Activated naive CD8-positive, alpha-beta T cell treated with anti-CD3 and anti-CD28 coated beads, Interleukin-2, amount 50 U/mL, for 24 hours (primary cell): ENCODE measurements around the gene DDX23.
A peak's percentile ranks its signal among the peaks of the same experiment; 100 is the strongest.

ENCODE experiments used
- ATAC-seq: fragments of 150-1000 bp; cut with Tn5 transposase; one replicate; pipeline ENCODE4 v1.10.0; 2021
- DNase-seq: peaks from one replicate; pipeline ENCODE4 v3.0.0; 2021
- H3K27ac Mint-ChIP-seq: one replicate; pipeline ENCODE4 v1.8.0; 2021; ENCODE audit warnings: mild to moderate bottlenecking, mixed read lengths
- H3K27me3 Mint-ChIP-seq: one replicate; pipeline ENCODE4 v1.8.0; 2021; ENCODE audit warnings: mixed read lengths
- H3K36me3 Mint-ChIP-seq: one replicate; pipeline ENCODE4 v1.8.0; 2021; ENCODE audit warnings: low read depth, mixed read lengths
- H3K4me1 Mint-ChIP-seq: one replicate; pipeline ENCODE4 v1.8.0; 2021; ENCODE audit warnings: mixed read lengths
- H3K4me3 Mint-ChIP-seq: one replicate; pipeline ENCODE4 v1.8.0; 2021; ENCODE audit warnings: mild to moderate bottlenecking, moderate library complexity, mixed read lengths
- H3K9me3 Mint-ChIP-seq: one replicate; pipeline ENCODE4 v1.8.0; 2021; ENCODE audit warnings: mixed read lengths

DDX23 gene

DNA sequence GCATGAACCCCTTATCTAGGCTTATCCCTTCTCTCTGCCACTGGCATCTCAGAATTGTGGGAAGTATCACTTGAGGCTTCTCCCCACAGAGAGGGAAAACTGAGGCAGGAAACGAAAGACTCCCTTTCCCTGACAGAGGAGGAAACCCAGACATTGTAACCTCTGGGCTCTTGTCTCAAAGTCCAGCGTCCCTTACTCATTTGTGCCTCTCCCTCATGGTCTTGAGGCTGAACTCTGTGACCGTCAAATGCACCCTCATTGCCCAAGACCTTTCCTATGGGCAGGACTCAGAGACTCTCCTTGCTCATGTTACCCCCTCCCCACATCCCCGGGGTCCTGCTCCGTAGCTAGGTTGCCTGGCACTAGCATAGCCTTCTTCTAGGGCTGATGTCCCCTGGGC lies 29.8 kb downstream of the DDX23 start:
- DNase-seq (no peak), ATAC-seq (no peak)
- Mint-ChIP-seq H3K27me3 (peaks cover 17% of the 10 kb centered on the region), H3K36me3 (no peaks in the 10 kb centered on the region), H3K9me3 (no peaks in the 10 kb centered on the region), H3K4me1 (peaks cover 10% of the 10 kb centered on the region), H3K27ac (no peak overlapping the region), H3K4me3 (no peak overlapping the region)

DNA sequence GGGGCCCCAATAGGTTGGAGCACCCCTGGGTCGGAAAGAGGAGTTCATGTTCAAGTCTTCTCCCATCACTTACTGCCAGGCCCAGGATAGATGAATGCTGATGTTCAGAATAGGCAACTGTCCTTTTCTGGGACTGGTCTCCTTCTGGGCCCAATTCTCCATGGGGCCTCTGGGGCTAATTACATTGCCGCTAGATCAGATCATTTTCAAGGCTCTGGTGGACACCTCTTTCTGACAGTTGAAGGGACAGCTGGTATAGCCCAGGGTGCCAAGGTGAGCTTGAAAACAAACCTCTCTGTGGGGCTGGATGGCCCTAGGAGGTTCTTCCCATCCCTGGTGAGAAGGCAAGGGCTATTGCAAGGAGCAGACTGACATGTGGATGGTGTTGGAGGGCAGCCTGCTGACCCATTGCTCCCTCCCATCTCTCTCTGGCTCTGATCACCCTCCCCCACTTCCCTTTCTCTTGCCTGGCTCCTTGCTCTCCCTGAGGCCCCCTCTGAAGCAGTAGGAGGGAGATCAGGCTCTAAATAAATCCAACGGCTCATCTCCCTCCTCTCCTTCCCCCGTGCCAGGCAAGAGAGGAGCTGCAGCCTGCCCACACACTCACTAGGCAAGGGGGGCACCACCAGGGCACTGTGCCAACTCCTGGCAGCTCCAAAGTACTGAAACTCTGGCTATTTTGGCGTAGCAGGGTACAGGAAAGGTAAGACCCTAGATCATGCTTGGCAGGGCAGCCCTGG lies 31.8 kb downstream of the DDX23 start:
- ATAC-seq (no peak), DNase-seq (no peak)
- no peak overlapping the region for H3K27ac Mint-ChIP-seq
- no peaks in the 10 kb centered on the region for H3K36me3 Mint-ChIP-seq
- no peak overlapping the region for H3K4me3 Mint-ChIP-seq
- peaks cover 29% of the 10 kb centered on the region for H3K27me3 Mint-ChIP-seq
- H3K4me1 Mint-ChIP-seq, result peaks cover 22% of the 10 kb centered on the region
- no peaks in the 10 kb centered on the region for H3K9me3 Mint-ChIP-seq

DNA sequence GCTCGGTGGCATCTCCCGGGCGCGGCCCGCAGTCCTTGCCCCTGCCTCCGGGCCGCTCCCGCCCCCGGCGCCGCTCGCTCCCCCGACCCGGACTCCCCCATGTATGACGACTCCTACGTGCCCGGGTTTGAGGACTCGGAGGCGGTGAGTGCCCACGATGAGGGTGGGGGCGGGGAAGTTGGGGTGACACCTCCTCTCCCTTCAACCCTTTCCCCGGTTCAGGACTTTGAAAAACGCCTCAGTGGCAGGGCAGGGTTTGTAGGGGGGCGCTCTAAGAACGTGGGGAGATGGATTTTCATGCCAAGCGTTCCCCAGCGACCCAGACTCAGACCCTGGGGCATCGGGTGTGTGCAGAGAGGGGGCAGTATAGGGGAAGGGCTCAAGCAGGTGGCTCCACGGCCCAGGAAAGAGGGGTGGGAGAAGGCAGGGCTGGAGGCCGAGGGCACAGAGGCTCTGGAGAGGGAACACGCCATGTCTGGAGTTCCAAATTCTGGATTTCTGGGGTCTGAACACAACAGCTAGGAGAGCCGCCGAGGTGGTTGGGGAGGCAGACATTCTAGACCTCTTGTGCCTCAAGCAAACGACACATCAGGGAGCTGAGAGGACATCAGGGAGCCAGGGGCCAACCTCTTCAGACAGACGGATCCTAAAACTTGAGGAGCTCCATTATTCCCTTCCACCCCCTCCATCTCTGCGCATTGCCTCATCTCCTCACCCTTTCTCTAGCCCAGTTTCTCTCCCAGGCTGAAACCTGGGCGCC lies 33.0 kb downstream of the DDX23 start:
- no peaks in the 10 kb centered on the region for H3K36me3 Mint-ChIP-seq
- peaks cover 30% of the 10 kb centered on the region for H3K27me3 Mint-ChIP-seq
- peak; percentile 54 for DNase-seq
- H3K27ac Mint-ChIP-seq, result no peak overlapping the region
- H3K4me3 Mint-ChIP-seq, result peak overlapping the region; percentile 69
- H3K9me3 Mint-ChIP-seq, result no peaks in the 10 kb centered on the region
- ATAC-seq, result no peak
- peaks cover 23% of the 10 kb centered on the region for H3K4me1 Mint-ChIP-seq

DNA sequence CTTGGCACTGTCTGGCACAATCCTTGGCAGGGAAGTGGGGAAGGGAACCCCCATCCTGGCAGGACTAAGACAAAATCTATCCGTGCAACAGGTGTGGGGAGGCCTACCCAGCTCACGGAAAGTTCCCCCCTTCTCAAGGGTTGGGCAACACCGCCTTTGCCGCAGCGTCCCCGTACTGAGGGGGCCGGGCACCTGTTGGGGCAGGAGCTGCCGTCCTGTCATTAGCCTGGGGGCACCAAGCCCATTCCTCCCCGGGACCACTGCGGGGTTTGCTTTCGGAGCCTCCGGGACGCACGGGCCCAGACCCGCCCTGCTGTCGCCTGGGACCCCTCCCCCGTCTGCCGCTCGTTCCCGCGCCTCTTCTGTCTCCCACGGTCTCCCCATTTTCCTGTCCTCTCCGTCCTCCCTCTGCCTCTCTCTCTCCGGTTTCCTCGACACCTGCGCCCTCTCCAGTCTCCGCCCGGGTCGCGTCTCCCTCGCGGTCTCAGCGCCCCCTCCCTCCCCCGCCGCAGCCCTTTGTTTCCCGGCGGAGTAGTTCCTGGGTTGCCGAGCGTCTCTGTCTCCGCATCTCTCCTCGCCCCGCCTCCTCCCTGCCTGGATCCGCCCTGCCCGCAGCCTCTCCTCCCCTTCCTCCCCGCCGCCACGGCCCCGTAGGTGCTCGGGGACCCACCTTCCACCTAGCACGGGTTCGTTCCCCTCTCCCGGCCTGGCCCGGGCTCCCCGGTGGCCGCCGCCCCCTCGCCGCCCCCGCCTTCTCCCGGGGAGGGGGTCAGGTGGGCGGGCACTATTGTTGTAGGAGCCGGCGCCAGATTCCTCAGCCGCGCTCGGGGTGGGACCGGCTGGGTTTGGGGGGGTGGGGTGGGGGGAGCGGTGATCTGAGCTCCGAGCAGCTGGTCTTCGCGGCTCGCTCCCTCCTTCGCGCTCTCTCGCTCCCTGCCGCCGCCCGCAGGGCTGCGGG lies 33.8 kb downstream of the DDX23 start, which contains the start of gene CACNB3:
Gene CACNB3, plus strand, starts transcription at position 624 of the 958 bp plus-strand sequence. CDS start 434 bp downstream, outside the sequence.
- peak within 1 kb of the TSS; percentile 82 for H3K4me3 Mint-ChIP-seq
- H3K4me1 Mint-ChIP-seq, result peaks cover 28% of the 10 kb centered on the region
- H3K27ac Mint-ChIP-seq, result no peak within 1 kb of the TSS
- peaks cover 30% of the 10 kb centered on the region for H3K27me3 Mint-ChIP-seq
- no peaks in the 10 kb centered on the region for H3K36me3 Mint-ChIP-seq
- H3K9me3 Mint-ChIP-seq, result no peaks in the 10 kb centered on the region
- DNase-seq (peak; percentile 81), ATAC-seq (peak; percentile 44)

DNA sequence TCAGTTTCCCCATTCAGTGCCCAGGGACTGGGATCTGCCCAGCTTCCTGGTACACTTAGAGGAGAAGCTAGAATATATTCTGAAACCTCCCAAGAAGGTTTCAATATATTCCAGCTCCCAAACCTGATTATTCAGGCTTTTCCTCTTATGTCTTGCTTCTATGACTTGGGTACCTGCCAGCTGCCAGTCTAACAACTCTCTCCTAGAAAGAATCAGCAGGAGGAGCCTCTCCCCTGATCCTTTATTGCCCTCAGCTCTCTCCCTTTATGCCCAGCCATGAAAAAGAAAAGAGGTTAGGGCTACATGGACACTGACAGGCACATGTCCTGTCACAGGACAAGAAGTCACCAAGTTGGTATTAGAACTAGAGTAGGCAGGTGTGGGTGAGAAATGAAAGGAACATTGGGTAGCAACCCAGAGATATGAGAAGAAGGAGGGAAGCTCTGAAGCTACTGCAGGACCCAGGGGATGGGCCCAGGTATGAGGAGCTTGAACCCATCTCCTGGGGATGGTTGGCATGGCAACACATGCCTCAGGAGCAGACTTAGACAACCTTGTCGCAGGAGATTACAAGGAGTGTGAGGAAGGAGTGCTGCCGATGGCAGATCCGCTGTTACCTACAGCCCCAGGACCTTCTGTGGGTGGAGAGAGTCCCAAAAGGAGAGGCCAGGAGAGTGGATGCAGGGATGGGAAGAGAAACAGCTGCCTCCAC lies 35.7 kb downstream of the DDX23 start:
- H3K9me3 Mint-ChIP-seq, result no peaks in the 10 kb centered on the region
- H3K4me1 Mint-ChIP-seq, result peaks cover 28% of the 10 kb centered on the region
- no peaks in the 10 kb centered on the region for H3K36me3 Mint-ChIP-seq
- no peak for DNase-seq
- H3K4me3 Mint-ChIP-seq, result peak overlapping the region; percentile 93
- H3K27me3 Mint-ChIP-seq, result peaks cover 30% of the 10 kb centered on the region
- no peak for ATAC-seq
- H3K27ac Mint-ChIP-seq, result no peak overlapping the region

DNA sequence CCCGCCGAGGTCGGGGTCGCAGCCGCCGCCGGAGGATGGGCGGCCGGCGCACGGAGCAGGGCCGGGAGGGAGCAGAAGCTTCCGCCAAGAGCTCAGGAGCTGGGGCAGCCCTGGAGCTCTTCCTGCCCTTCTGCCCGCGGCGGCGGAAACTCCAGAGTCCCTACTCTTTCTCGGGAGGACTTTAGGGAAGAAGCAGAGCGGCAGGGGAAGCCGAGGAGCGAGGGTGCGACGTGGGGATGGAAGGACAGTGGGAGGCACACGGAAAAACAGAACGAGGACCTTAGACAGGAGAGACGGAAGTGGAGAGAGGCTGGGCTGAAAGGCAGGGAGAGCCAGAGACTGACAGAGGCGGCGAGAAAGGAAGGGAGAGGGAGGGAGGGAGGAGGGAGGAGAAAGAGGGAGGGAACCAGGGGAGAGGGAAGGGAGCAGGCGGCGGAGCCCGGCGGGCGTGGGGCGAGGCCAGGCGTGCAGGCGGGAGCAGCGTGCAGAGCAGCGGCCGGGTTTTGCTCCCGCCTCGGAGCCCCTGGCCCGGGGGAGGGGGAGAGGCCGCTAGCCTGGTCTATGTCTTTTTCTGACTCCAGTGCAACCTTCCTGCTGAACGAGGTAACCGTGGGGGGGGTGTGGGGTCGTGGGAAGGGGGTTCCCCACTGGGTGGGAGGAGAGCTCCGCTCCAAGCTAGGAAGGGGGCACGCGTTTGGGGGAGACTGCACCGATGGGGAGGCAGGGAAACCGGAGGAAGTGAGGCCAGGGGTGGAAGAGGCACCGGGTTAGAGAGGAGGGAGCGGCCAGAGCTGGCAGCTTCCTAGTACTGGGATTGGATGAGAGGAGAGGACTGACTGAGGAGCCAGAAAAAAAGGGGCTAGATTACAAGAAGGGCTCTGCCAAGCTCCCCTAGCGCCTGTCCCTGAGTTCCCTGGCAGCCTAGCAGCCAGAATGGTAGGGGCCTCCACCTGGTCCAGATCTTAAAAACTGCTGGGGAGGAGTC lies 36.5 kb downstream of the DDX23 start:
- peaks cover 30% of the 10 kb centered on the region for H3K27me3 Mint-ChIP-seq
- H3K36me3 Mint-ChIP-seq, result no peaks in the 10 kb centered on the region
- peak; percentile 47 for DNase-seq
- no peaks in the 10 kb centered on the region for H3K9me3 Mint-ChIP-seq
- no peak overlapping the region for H3K27ac Mint-ChIP-seq
- H3K4me3 Mint-ChIP-seq, result peak overlapping the region; percentile 93
- peak; percentile 41 for ATAC-seq
- H3K4me1 Mint-ChIP-seq, result peaks cover 28% of the 10 kb centered on the region

DNA sequence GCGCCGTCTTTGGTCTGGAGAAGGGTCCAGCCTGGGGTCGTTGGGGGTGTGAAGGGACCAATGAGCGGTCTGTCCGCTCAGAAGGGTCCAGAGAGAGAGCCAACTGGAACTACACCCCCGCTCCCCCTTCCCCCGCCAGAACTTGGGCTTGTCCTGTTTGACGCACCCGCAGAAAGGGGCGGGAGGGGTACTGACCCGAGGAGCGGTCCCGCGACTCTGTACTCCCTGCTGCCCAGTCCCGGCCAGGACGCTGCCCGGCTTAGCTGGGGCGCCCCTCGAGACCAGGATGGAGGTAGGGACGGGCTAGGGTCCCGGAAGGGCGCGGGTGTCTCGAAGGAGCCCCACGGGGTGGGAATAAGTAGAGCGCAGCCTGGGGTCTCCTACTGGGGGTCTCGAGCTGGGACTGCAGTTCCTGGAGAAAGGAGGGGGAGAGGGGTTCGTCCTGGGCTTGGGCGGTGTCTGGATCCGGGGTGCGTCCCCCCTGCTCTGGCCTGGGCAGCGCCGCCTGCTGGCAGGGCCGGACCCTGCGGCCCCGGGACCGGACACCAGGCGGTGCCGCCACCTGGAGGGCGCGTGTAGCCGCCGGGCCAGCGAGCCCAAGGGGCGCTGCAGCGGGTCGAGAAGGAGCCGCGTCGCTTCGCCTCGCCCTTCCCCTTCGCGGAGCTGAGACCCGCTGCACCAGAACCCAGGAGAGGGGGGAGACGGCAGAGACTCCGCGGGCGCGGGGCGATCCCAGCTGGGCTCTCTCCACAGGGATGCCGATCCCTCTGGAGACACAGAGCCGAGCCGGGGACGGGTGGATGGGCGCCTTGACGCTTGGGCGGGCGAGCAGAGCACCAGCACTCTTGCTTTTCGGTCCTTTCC lies 37.5 kb downstream of the DDX23 start:
- Mint-ChIP-seq H3K4me1 (peaks cover 28% of the 10 kb centered on the region), H3K36me3 (no peaks in the 10 kb centered on the region), H3K27me3 (peaks cover 30% of the 10 kb centered on the region), H3K9me3 (no peaks in the 10 kb centered on the region), H3K27ac (peak overlapping the region; percentile 31), H3K4me3 (peak overlapping the region; percentile 93)
- ATAC-seq (peak; percentile 81), DNase-seq (peak; percentile 91)

DNA sequence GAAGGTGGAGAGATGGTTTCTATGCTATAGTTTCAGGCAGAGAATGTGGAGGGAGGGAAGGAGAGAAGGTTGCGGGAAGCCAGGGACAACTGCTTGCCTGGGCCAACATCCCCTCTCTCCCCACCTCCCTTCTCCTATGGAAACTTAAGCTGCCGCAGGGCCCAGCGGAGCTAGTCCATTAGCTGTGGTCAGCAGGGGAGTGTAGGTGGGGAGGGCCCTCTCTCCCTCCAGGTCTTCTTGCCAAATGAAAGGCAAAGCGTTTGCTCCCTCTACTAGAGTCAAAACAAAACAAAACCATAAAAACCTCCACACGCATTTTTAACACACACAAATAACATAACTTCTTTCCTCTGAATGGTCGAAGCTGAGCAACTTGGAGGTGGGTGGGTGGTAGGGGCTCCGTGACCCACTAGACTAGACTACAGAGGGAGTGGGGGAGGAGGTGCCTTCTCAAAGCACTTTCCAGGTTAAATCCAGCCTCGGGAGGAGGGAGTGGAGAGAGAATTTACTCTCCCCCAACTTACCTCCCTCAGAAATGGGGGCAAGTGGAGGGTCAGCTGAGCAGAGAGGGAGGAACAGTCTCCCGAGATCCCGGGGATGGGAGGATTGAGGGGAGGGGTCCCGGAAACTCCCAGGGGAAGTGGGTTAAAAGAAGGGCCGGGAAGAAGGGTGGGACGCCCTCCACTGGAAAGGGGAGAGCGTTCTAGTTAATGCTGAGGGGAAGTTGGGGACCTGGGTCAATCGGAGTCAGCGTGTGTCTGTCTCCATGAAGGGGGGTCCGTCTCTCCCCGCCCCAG lies 38.3 kb downstream of the DDX23 start:
- Mint-ChIP-seq H3K27me3 (peaks cover 24% of the 10 kb centered on the region), H3K4me1 (peaks cover 26% of the 10 kb centered on the region), H3K4me3 (peak overlapping the region; percentile 93), H3K36me3 (no peaks in the 10 kb centered on the region), H3K27ac (peak overlapping the region; percentile 59), H3K9me3 (no peaks in the 10 kb centered on the region)
- ATAC-seq, result no peak
- no peak for DNase-seq

DNA sequence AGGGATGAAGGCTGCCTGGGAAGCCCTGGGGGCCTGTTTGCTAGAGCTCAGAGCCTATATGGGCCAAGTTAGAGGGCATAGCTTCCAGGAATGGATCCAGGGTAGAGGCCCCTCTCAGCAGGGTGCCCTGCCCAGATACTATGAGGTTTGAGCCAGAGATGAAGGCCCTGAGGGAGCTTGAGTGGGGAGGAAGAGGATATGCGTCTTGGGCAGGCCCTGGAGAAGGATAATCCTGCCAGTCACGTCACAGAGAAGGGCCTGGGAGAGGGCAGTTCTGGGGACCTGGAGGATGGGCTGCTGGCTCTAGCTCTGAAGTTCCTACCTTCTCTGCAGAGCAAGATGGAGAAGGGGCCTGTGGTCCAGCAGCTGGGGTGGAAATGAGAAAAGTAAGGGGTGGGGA lies 39.6 kb downstream of the DDX23 start:
- no peak overlapping the region for H3K27ac Mint-ChIP-seq
- peaks cover 20% of the 10 kb centered on the region for H3K4me1 Mint-ChIP-seq
- DNase-seq (no peak), ATAC-seq (no peak)
- H3K4me3 Mint-ChIP-seq, result no peak overlapping the region
- H3K9me3 Mint-ChIP-seq, result no peaks in the 10 kb centered on the region
- H3K36me3 Mint-ChIP-seq, result no peaks in the 10 kb centered on the region
- H3K27me3 Mint-ChIP-seq, result peaks cover 15% of the 10 kb centered on the region

DNA sequence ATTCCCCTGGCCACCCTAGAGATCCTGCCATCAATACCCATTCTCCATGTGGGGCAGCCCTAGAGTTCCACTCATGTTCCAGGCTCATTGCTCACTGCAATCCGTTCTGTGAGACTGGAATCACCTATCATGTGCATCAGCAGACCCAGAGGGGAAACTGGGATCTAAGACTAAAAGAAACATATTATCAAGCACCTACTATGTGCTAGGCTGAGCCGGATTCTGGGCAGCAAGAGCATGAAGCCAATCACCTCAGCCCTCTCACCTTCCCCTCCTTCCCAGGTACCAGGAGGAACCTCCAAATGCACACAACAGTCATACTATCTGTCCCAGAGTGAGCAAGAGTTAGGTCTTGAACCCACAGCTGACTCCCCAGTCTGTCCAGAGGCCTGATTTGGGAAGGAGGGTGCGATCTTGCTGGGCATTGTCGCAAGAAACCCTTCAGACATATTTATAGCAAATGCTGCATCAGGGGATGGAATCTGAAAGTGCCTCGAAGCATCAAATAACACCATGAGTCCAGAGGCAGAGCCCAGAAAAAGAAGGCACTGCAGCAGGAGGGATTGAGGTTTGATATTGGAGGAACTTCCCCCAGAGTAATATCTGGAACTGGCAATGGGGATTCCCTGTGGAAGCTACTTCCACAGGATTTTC lies 40.4 kb downstream of the DDX23 start:
- Mint-ChIP-seq H3K27me3 (peaks cover 7% of the 10 kb centered on the region), H3K4me3 (no peak overlapping the region), H3K36me3 (no peaks in the 10 kb centered on the region), H3K27ac (no peak overlapping the region), H3K9me3 (no peaks in the 10 kb centered on the region), H3K4me1 (peaks cover 16% of the 10 kb centered on the region)
- ATAC-seq (no peak), DNase-seq (no peak)

DNA sequence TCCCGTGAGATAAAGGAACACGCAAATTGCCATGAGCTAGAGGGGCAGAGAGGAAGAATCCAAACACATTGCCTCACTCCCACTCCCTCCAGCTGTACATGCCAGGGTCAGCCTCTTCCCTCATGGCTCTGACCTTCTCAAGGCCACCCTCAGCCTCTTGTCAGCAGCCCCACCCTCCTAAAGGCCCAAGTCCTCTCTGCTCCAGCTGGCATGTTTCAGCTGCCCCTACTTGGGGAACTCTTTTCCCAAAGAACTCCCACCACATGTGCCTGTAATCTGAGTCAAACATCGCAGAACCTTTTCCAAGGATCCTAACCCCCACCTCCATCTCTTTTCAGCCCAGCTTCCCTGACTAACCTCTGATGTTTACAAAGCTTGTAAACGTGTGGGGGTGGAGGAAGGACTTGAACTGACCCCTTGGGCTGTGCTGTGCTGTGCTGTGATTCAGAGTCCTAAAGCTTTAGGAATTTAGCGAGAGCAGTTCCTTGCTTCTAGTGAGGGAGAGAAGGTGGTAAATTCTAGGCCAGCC lies 41.0 kb downstream of the DDX23 start:
- H3K9me3 Mint-ChIP-seq, result no peaks in the 10 kb centered on the region
- ATAC-seq (no peak), DNase-seq (no peak)
- peaks cover 11% of the 10 kb centered on the region for H3K4me1 Mint-ChIP-seq
- no peaks in the 10 kb centered on the region for H3K36me3 Mint-ChIP-seq
- no peak overlapping the region for H3K4me3 Mint-ChIP-seq
- no peak overlapping the region for H3K27ac Mint-ChIP-seq
- H3K27me3 Mint-ChIP-seq, result peaks cover 3% of the 10 kb centered on the region
